ENCODE results near the gene PDGFD. TPM values are rescaled to one million over a fixed set of nuclear protein-coding genes. Genes with fewer than 3 reads are reported as not detected.

PDGFD gene
- total RNA-seq, 1 experiment from 2014 or later, result 1.7 TPM

DNA sequence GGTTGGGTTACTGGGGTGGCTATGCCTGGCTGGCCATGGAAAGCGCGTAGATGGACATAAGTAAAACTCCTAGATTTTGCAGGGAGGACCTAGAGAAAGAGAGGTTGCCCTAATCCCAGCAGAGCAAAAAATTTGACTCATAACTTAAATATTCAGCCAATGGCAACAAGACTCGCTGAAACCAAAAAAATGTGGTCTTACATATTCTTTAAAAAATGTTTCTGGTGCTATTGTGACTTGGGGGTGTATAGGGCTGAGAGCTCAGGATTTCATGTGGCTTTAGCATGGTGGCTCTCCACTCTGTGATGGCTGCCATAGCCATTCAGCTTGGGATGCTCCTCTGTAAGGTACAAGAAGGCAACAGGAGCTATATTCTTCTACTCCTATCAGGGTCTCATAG, 27.2 kb upstream of the PDGFD start:
- H3K9me3 Mint-ChIP-seq, result peaks cover 5 to 6% of the 10 kb centered on the region in 2 experiments; a peak in 3 of 5 replicates
- Histone ChIP-seq H3K14ac (ENCODE audit: insufficient read depth, low read length) (no peak overlapping the region), H2BK120ac (ENCODE audit: low read depth, low read length, poor library complexity, severe bottlenecking) (no peak overlapping the region), H4K5ac (ENCODE audit: insufficient read length, low read depth, low read length) (no peak overlapping the region), H4K8ac (replicated peaks; ENCODE audit: insufficient read length, low read depth, low read length) (no peak overlapping the region), H3K56ac (ENCODE audit: insufficient read length, low read depth, low read length) (no peak overlapping the region), H2BK15ac (ENCODE audit: low read depth, low read length) (no peak overlapping the region), H3K79me2 (ENCODE audit: insufficient read depth, low read length) (no peaks in the 10 kb centered on the region), H3K79me1 (ENCODE audit: insufficient read depth, low read depth, low read length, poor library complexity, severe bottlenecking) (no peaks in the 10 kb centered on the region), H3K27ac (ENCODE audit: insufficient read length, low read depth, low read length) (no peak overlapping the region), H3K23ac (ENCODE audit: insufficient read length, low read depth, low read length) (no peak overlapping the region), H3T11ph (ENCODE audit: low read length) (no peak overlapping the region), H3K23me2 (ENCODE audit: insufficient read length, low read depth, low read length, poor library complexity, severe bottlenecking) (no peaks in the 10 kb centered on the region), H3K4ac (ENCODE audit: low read depth, low read length) (no peak overlapping the region), H4K20me1 (ENCODE audit: control insufficient read depth, insufficient read depth, insufficient read length) (no peaks in the 10 kb centered on the region), H3K4me2 (ENCODE audit: insufficient read depth, insufficient read length, low read length) (no peak overlapping the region), H2BK20ac (ENCODE audit: low read depth, low read length, poor library complexity, severe bottlenecking) (no peak overlapping the region), H3K9ac (ENCODE audit: extremely low read depth, insufficient read length, low read length) (no peak overlapping the region), H2BK5ac (ENCODE audit: insufficient read length, low read length) (no peak overlapping the region), H3K4me1 (ENCODE audit: insufficient read depth, low read length) (no peaks in the 10 kb centered on the region), H3K18ac (ENCODE audit: insufficient read length, low read depth, low read length) (no peak overlapping the region), H2AK5ac (ENCODE audit: insufficient read length, low read length) (no peak overlapping the region), H3K9me3 (ENCODE audit: control insufficient read depth, low read depth, low read length) (no peaks in the 10 kb centered on the region), H4K91ac (ENCODE audit: insufficient read length, low read depth, low read length) (no peak overlapping the region), H3K27me3 (ENCODE audit: insufficient read depth, low read length) (no peaks in the 10 kb centered on the region), H2AFZ (ENCODE audit: low read length) (no peak overlapping the region), H2BK12ac (ENCODE audit: insufficient read length, low read depth, low read length) (no peak overlapping the region)
- H3K27me3 Mint-ChIP-seq (ENCODE audit: low read depth), result no peaks in the 10 kb centered on the region
- TF ChIP-seq, protein P1, sequence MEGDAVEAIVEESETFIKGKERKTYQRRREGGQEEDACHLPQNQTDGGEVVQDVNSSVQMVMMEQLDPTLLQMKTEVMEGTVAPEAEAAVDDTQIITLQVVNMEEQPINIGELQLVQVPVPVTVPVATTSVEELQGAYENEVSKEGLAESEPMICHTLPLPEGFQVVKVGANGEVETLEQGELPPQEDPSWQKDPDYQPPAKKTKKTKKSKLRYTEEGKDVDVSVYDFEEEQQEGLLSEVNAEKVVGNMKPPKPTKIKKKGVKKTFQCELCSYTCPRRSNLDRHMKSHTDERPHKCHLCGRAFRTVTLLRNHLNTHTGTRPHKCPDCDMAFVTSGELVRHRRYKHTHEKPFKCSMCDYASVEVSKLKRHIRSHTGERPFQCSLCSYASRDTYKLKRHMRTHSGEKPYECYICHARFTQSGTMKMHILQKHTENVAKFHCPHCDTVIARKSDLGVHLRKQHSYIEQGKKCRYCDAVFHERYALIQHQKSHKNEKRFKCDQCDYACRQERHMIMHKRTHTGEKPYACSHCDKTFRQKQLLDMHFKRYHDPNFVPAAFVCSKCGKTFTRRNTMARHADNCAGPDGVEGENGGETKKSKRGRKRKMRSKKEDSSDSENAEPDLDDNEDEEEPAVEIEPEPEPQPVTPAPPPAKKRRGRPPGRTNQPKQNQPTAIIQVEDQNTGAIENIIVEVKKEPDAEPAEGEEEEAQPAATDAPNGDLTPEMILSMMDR (conservative IDR thresholded peaks at IDR 0.05), result no peak
- H3K36me3 Mint-ChIP-seq (ENCODE audit: insufficient read depth in 1 of 3, low read depth in 3 of 3), result peaks cover 0 to 4% (median 0%) of the 10 kb centered on the region in 3 experiments; a peak in 1 of 7 replicates
- no peak overlapping the region for H3K27ac Mint-ChIP-seq
- no peak for DNase-seq
- no peaks in the 10 kb centered on the region for H3K4me1 Mint-ChIP-seq
- WGBS (ENCODE audit: extremely low coverage, insufficient read length, low lambda C conversion rate), result no CpG with 5 or more reads among the region's 3 CpGs
- no peak overlapping the region for H3K4me3 Mint-ChIP-seq
